ENCODE results near the gene RNF182.
"Not testable (repeated sequence)": the region's sequence is repeated elsewhere in the genome, so short reads cannot be mapped to it uniquely, and the experiment has no call there.

Gene RNF182

DNA sequence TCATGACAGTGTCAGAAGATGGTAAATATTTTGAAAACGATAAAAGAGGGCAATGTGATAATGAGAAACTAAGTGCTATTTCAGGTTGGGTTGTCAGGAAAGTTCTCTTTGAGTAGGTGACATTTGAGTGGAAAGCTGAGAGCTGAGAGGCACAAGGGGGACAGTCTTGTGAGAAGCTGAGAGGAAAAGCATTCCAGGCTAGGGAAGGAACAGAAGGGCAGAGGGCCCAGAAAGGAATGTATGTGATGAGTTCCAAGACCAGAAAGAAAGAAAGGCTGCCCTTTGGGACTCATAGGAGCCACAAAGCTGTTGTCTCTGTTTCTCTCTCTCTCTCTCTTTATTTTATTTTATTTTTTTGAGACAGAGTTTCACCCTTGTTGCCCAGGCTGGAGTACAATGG, 7.6 kb upstream of the RNF182 start:
- no peak for DNase-seq (ENCODE audit: low read depth)

DNA sequence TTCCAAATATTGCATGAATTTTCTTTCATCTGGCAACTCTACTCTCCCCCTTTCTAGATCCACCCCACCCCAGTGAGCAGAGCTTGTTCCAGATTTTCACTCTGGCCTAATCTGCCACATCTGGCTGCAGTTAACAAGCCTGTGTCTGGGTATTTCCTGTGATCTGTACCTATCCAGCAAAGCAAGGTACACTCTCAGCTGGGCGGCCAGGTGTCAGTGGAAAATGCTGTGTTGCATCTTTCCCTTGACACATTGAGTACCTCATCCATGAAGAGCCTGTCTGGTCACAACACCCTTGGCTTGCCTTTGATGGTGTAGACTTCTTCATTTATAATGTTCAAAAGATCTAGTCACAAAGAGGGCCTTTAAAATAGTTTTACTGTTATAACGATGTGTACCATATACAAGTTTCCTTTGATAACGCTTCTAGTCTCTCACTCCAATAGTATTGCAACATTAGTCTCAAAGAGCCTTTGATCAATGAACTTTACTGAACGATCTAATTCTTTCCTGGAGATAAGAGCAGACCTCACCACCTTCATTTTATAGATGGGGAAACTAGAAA, 6.0 kb upstream of the RNF182 start:
- no peak for DNase-seq (ENCODE audit: low read depth)

DNA sequence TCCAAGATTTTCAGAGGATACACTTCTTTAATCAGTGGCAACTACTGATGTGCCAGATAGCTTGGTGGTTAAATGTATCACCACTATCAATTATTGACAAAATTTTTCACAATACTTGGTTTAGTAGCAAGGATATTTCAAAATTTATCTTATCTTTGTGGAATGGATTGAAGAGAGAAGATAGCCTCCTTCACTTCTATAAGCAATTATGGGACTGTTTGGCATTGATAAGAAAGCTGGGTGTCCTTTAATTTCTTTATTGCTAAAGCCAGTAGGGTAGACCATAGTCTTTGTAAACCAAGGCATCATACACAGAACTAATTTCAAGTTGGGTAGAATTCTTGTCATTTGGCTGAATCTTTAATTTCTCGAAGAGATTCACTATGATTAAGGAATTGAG, 4.9 kb upstream of the RNF182 start:
- DNase-seq (ENCODE audit: low read depth): no peak

DNA sequence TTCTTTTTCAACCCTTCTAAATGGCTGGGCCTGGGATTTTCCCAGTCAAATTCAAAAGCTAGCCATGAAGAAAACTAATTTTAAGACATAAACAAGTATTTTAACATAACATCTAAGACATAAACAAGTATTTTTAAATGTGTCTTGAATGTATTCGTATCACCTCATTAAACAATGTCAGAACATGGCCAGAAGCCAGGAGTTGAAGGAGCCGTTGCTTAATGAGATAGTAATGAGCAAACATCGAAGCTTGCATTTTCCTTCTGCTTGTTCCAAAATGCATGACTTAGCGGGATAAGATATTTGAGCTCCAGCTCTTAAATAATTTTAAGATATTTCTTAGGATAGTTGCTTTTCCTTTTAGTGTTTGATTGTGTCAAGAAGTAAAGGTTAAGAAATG, 4.2 kb upstream of the RNF182 start:
- no peak for DNase-seq (ENCODE audit: low read depth)

GRCh38 chr6:13922750-13923149, 2.0 kb upstream of the RNF182 start:
- no peak for DNase-seq (ENCODE audit: low read depth)

DNA sequence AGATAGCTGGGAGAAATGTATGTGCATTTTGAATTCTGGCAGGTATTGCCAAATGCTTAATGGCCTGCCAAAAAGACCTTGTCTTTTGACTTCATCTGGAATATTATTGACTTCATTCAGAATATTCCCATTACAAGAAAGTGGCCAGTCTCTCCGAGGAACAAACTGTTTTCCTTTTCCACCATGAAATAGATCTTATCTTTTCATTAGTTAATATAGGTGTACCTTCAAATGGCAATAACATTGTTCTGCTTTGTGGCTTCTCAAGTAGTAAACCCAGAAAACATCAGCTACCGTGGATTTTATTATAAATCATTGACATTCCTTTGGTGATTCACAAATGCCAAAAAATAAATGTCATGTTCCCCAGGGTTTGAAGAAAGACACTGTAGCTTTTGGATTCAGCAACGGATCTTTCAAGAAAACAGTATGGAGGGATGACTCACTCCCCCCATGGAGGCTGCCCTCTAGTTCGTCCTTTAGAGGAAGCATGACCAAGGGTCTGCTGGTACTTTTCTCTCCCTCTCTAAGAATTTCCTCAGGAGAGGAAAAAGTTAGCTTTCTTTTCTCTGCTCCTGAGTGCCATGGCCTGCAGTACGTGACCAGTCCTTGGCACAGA, 1.1 kb upstream of the RNF182 start:
- DNase-seq (ENCODE audit: low read depth): peak; percentile 21

GRCh38 chr6:13924146-13924948, 405 bp upstream of the RNF182 start:
- peak; percentile 22 for DNase-seq (ENCODE audit: low read depth)

GRCh38 chr6:13926378-13926777, 1.6 kb downstream of the RNF182 start:
- no peak for DNase-seq (ENCODE audit: low read depth)

- DNase-seq (ENCODE audit: low read depth): no peak
These were observed 2.5 kb downstream of the RNF182 start for GRCh38 chr6:13927203-13927602.

- no peak for DNase-seq (ENCODE audit: low read depth)
These were observed 4.4 kb downstream of the RNF182 start for GRCh38 chr6:13929196-13929595.

DNA sequence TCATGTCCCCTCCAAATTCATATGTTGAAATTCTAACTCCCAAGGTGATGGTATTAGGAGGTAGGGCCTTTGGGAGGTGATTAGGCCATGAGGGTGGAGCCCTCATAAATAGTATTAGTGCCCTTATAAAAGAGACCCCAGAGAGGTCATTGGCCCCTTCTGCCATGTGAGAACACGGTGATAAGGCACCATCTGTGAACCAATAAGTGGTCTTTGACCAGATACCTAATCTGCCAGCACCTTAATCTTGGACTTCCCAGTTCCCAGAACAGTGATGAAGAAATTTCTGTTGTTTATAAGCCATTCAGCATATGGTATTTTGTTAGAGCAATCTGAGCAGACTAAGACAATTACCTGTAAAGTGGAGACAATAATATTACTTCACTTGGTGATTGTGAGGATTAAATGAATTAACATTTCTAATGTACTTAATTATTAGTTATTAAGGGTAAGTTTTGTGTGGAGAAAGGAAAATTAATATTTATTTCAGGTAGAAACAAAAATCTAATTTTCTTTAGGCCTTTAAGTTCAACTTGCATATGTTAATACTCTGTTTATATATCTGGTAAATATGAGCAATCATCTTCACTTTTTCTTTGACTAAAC, 7.1 kb downstream of the RNF182 start:
- no peak for DNase-seq (ENCODE audit: low read depth)

DNA sequence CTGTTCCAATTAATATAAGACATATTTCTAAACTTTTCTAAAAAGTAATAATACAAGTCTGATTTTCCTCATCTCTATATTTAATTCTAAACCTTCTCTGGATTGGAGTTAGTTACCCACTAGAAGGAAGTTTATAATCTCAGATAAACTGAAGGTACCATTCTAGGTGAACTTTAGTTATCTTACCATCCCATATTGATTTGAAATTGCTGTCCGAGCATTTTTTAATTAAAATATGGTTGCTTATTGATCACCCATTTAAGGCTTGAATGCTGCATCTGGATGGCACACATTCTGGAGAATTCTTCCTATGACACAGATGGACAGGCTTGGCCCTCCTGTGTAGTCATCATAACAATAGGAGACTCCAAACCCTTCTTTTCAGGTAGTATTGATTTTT, 8.0 kb downstream of the RNF182 start:
- DNase-seq (ENCODE audit: low read depth): no peak

- no peak for DNase-seq (ENCODE audit: low read depth)
These were observed 10.0 kb downstream of the RNF182 start for GRCh38 chr6:13934721-13935120.

DNA sequence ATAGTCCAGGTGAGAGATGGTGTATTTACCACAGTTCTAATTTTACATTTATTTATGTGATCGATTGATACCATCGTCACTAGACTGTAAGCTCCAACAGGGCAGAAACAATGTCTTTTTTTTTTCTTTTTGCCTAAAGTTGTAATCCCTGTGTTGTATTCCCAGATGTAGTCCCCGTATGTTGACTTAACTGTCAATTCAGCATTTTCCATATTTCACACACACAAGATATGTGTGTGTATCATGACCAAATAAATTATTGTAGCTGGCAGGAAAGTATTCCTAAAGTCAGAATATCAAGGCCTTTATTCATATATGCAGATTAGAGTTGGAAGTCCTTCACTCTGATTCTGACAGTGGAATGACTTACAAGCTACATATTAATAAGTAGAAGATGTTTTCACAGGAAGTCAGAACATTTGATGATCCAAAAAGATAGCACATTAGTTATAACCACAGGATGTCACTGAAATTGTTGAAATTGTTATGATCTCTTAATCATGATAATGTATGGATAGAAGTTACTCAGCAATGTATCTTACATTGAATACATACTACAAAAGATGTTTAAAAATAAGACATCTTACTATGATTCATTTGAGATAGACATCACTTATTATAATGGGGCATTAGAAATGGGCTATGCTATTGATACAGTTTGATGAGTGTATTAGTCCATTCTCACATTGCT, 10.6 kb downstream of the RNF182 start:
- DNase-seq (ENCODE audit: low read depth): no peak

- not testable (repeated sequence) for DNase-seq (ENCODE audit: low read depth)
These were observed 11.1 kb downstream of the RNF182 start for GRCh38 chr6:13935881-13936261.

GRCh38 chr6:13941902-13942301, 17.1 kb downstream of the RNF182 start:
- DNase-seq (ENCODE audit: low read depth): no peak

GRCh38 chr6:13943943-13944342, 19.2 kb downstream of the RNF182 start:
- DNase-seq (ENCODE audit: low read depth): no peak

DNA sequence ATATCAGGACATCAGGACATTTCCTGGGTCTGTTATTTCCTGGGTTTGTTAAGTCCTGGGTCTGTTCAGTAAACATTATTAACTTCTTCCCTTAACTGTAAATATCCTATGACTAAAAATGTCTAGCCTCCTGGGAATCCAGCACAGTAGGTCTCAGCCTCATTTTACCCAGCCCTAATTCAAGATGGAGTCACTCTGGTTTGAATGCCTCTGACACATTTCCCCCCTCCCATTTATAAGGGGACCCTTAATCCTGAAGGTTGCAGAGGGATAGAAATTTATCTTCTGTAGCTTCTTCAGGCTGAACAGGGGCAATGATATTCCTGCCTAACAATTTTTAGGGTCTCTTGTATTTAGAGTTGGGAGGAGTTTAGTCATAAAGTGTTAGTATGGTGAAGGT, 21.8 kb downstream of the RNF182 start:
- no peak for DNase-seq (ENCODE audit: low read depth)

GRCh38 chr6:13947611-13948178, 22.9 kb downstream of the RNF182 start:
- no peak for DNase-seq (ENCODE audit: low read depth)

- no peak for DNase-seq (ENCODE audit: low read depth)
These were observed 27.3 kb downstream of the RNF182 start for GRCh38 chr6:13952101-13952500.

GRCh38 chr6:13953061-13953705, 28.4 kb downstream of the RNF182 start:
- no peak for DNase-seq (ENCODE audit: low read depth)
